EH (cell line): ENCODE data around the gene FITM2.
A peak's percentile ranks its signal among the peaks of the same experiment; 100 is the strongest.

Experiments
- DNase-seq: peaks from one replicate; pipeline ENCODE4 v3.0.0-alpha.2; 2015; ENCODE audit warnings: low read depth

FITM2 gene

GRCh38 chr20:44280387-44280786 is 30.6 kb downstream of the FITM2 start:
- no peak for DNase-seq

- DNase-seq = peak; percentile 77
Measured at GRCh38 chr20:44279228-44279627, 31.8 kb downstream of the FITM2 start.

- DNase-seq = no peak
Measured at GRCh38 chr20:44274303-44275017, 36.5 kb downstream of the FITM2 start.

GRCh38 chr20:44273231-44274215 is 37.5 kb downstream of the FITM2 start:
- DNase-seq = no peak

GRCh38 chr20:44271915-44272663 is 38.9 kb downstream of the FITM2 start:
- no peak for DNase-seq

- no peak for DNase-seq
Measured at GRCh38 chr20:44268802-44269201, 42.2 kb downstream of the FITM2 start.

- DNase-seq = peak; percentile 12
Measured at GRCh38 chr20:44264287-44264686, 46.7 kb downstream of the FITM2 start.

GRCh38 chr20:44258226-44258890 is 52.6 kb downstream of the FITM2 start:
- DNase-seq = no peak

GRCh38 chr20:44256961-44257360 is 54.0 kb downstream of the FITM2 start:
- no peak for DNase-seq

GRCh38 chr20:44255942-44256341 is 55.1 kb downstream of the FITM2 start:
- DNase-seq = no peak

GRCh38 chr20:44254073-44254472 is 56.9 kb downstream of the FITM2 start:
- DNase-seq = no peak

GRCh38 chr20:44253528-44253927 is 57.5 kb downstream of the FITM2 start:
- no peak for DNase-seq
